Aorta (tissue), 5 donors: ENCODE data around the gene DYSF. TPM values are rescaled to one million over a fixed set of nuclear protein-coding genes. Genes with fewer than 3 reads are reported as not detected.

Experiments used
- ATAC-seq: fragments of 200-7000 bp; cut with Tn5 transposase; one replicate; pipeline ENCODE4 v1.9.1; 2022; ENCODE audit warnings: moderate library complexity; ENCODE audit not compliant: low FRiP score
- DNase-seq, 2 donors: peaks; one replicate each; pipeline ENCODE4 v3.0.0-alpha.2; 2020
- H3K27ac ChIP-seq, 2 donors: one replicate each; pipeline ENCODE4 v1.5.1; 2013; ENCODE audit warnings: low read length in 2 of 2, mild to moderate bottlenecking in 2 of 2, moderate library complexity in 2 of 2, control low read depth in 1 of 2, inconsistent platforms in 1 of 2, low read depth in 1 of 2
- H3K27me3 ChIP-seq, 2 donors: one replicate each; pipeline ENCODE4 v1.6.1; 2013; ENCODE audit warnings: control low read depth in 1 of 2, low read length in 1 of 2, mild to moderate bottlenecking in 1 of 2, moderate library complexity in 1 of 2; ENCODE audit not compliant: insufficient read depth in 2 of 2, control insufficient read depth in 1 of 2
- H3K36me3 ChIP-seq, 2 donors: one replicate each; pipeline ENCODE4 v1.6.1; 2013; ENCODE audit warnings: control low read depth in 1 of 2, low read length in 1 of 2, mild to moderate bottlenecking in 1 of 2; ENCODE audit not compliant: insufficient read depth in 2 of 2, control insufficient read depth in 1 of 2
- H3K4me1 ChIP-seq, 2 donors: one replicate each; pipeline ENCODE4 v1.6.1; 2013; ENCODE audit warnings: low read length in 2 of 2, control low read depth in 1 of 2, mild to moderate bottlenecking in 1 of 2, moderate library complexity in 1 of 2; ENCODE audit not compliant: insufficient read depth in 2 of 2, control insufficient read depth in 1 of 2
- H3K4me3 ChIP-seq, 2 donors: one replicate each; pipeline ENCODE4 v1.5.1; 2013; ENCODE audit warnings: low read length in 2 of 2, control low read depth in 1 of 2, mild to moderate bottlenecking in 1 of 2
- H3K9me3 ChIP-seq: one replicate; pipeline ENCODE4 v1.6.1; 2013; ENCODE audit warnings: mild to moderate bottlenecking, low read length; ENCODE audit not compliant: control insufficient read depth
- WGBS, 2 donors: extraction: QIAGEN DNeasy Blood & Tissue Kit; methylation state at CpG; one replicate each; pipeline ENCODE4 v1.1.7; 2013; 5-methylcytosine and 5-hydroxymethylcytosine counted together
- intact Hi-C, 2 donors: fragments of 100-400 bp; cut with DNase I; formaldehyde crosslinking; loops; one replicate each; pipeline versions ENCODE4 v1.14.2 to v1.15.0; 2022
- polyA plus RNA-seq, 2 donors: library from polyadenylated mRNA; stranded (reverse); fragments of 200-250 nt; gene quantifications; one replicate each; pipeline ENCODE4 v1.2.3, GENCODE V29; 2013
- total RNA-seq, 2 donors: library from RNA; stranded (reverse); fragmentation: NEBNext Ultra II Directional; extraction: Animal tissue kit (Norgen Biotek cat#: 25700); gene quantifications; one replicate each; pipeline ENCODE4 v1.2.1, GENCODE V29; 2021
- donor health status: healthy with polysubstance abuse.
- donor health status: Bipolar disorder and iron deficiency.
- donor health status: DM: no; HTN: no; CAD: no.
- donor health status: DM: no; HTN: no; CAD: no.
- donor health status: DM: yes; HTN: yes; CAD: no.

Gene DYSF
- total and polyA plus RNA-seq, 4 donors, result 3.1 to 28.8 (median 17.5) TPM

GRCh38 chr2:71606244-71606643, 152.9 kb downstream of the DYSF start:
- intact Hi-C loops, result no loop called here
- no peaks in the 10 kb centered on the region for H3K9me3 ChIP-seq
- no peaks in the 10 kb centered on the region for H3K4me1 ChIP-seq

GRCh38 chr2:71607151-71607889, 154.0 kb downstream of the DYSF start:
- DNase-seq (peak; percentile 17 to 44), ATAC-seq (no peak)
- Histone ChIP-seq H3K36me3 (no peaks in the 10 kb centered on the region), H3K4me3 (no peak overlapping the region), H3K27me3 (no peaks in the 10 kb centered on the region), H3K9me3 (no peaks in the 10 kb centered on the region), H3K27ac (no peak overlapping the region), H3K4me1 (no peaks in the 10 kb centered on the region)
- intact Hi-C loops, result no loop called here
- 90 to 92% methylated on average over 7 of the region's 7 CpGs for WGBS, 2 donors

More at GRCh38 chr2:71606244-71606643, 152.9 kb downstream of the DYSF start:
- 95 to 96% methylated on average over 3 of the region's 3 CpGs for WGBS, 2 donors
- Histone ChIP-seq H3K36me3 (no peaks in the 10 kb centered on the region), H3K4me3 (no peak overlapping the region), H3K27ac (no peak overlapping the region), H3K27me3 (no peaks in the 10 kb centered on the region)
- ATAC-seq, result no peak
- peak; percentile 3 to 24 for DNase-seq

GRCh38 chr2:71608034-71608433, 154.7 kb downstream of the DYSF start:
- Histone ChIP-seq H3K4me1 (no peaks in the 10 kb centered on the region), H3K27me3 (no peaks in the 10 kb centered on the region), H3K27ac (no peak overlapping the region), H3K4me3 (no peak overlapping the region), H3K9me3 (no peaks in the 10 kb centered on the region), H3K36me3 (no peaks in the 10 kb centered on the region)
- ATAC-seq (no peak), DNase-seq (peak in 1 of 2 donors; percentile 25)
- WGBS, 2 donors, result 76 to 96% methylated on average over 6 of the region's 6 CpGs
- intact Hi-C loops, result no loop called here

GRCh38 chr2:71608441-71608840, 155.1 kb downstream of the DYSF start:
- H3K27ac ChIP-seq, result no peak overlapping the region
- H3K4me1 ChIP-seq, result no peaks in the 10 kb centered on the region
- H3K9me3 ChIP-seq, result no peaks in the 10 kb centered on the region
- intact Hi-C loops, result no loop called here
- no peak for ATAC-seq
- WGBS, 2 donors, result 80 to 83% methylated on average over 12 of the region's 12 CpGs
- H3K36me3 ChIP-seq, result no peaks in the 10 kb centered on the region
- no peaks in the 10 kb centered on the region for H3K27me3 ChIP-seq
- peak in 1 of 2 donors; percentile 43 for DNase-seq
- H3K4me3 ChIP-seq, result no peak overlapping the region

- DNase-seq, result peak in 1 of 2 donors; percentile 50
Measured at GRCh38 chr2:71609029-71609428, 155.7 kb downstream of the DYSF start.

GRCh38 chr2:71609441-71609840, 156.1 kb downstream of the DYSF start:
- Histone ChIP-seq H3K9me3 (no peaks in the 10 kb centered on the region), H3K27ac (no peak overlapping the region), H3K27me3 (no peaks in the 10 kb centered on the region), H3K36me3 (no peaks in the 10 kb centered on the region), H3K4me3 (no peak overlapping the region), H3K4me1 (no peaks in the 10 kb centered on the region)
- 84 to 87% methylated on average over 5 of the region's 5 CpGs for WGBS, 2 donors
- intact Hi-C loops, result no loop called here
- DNase-seq, result peak in 1 of 2 donors; percentile 16
- ATAC-seq, result no peak

More at GRCh38 chr2:71609029-71609428, 155.7 kb downstream of the DYSF start:
- Histone ChIP-seq H3K36me3 (no peaks in the 10 kb centered on the region), H3K27me3 (no peaks in the 10 kb centered on the region), H3K9me3 (no peaks in the 10 kb centered on the region), H3K27ac (no peak overlapping the region), H3K4me3 (no peak overlapping the region), H3K4me1 (no peaks in the 10 kb centered on the region)
- intact Hi-C loops, result no loop called here
- 67 to 79% methylated on average over 1 of the region's 1 CpG for WGBS, 2 donors
- no peak for ATAC-seq

- 78 to 79% methylated on average over 1 of the region's 1 CpG for WGBS, 2 donors
- Histone ChIP-seq H3K27me3 (no peaks in the 10 kb centered on the region), H3K27ac (no peak overlapping the region), H3K9me3 (no peaks in the 10 kb centered on the region), H3K4me3 (no peak overlapping the region), H3K4me1 (no peaks in the 10 kb centered on the region), H3K36me3 (no peaks in the 10 kb centered on the region)
- no peak for DNase-seq
- ATAC-seq, result no peak
- intact Hi-C loops, result loop anchor here (1.0 to 10.0 kb wide), 5 partner anchors 187 to 537 kb away; partner anchors contain the start of gene CYP26B1 (in 2 of the 2)
Measured at GRCh38 chr2:71609958-71610357, 156.6 kb downstream of the DYSF start.

- Histone ChIP-seq H3K9me3 (no peaks in the 10 kb centered on the region), H3K27me3 (no peaks in the 10 kb centered on the region), H3K4me3 (no peak overlapping the region), H3K36me3 (no peaks in the 10 kb centered on the region), H3K27ac (no peak overlapping the region), H3K4me1 (no peaks in the 10 kb centered on the region)
- DNase-seq (peak in 1 of 2 donors; percentile 47), ATAC-seq (no peak)
- WGBS, 2 donors, result 92% methylated on average over 7 of the region's 7 CpGs
- intact Hi-C loops, result loop anchor here (1.0 to 10.0 kb wide), 5 partner anchors 187 to 537 kb away; partner anchors contain the start of gene CYP26B1 (in 2 of the 2)
Measured at GRCh38 chr2:71610671-71611070, 157.3 kb downstream of the DYSF start.

GRCh38 chr2:71611247-71611646, 157.9 kb downstream of the DYSF start:
- Histone ChIP-seq H3K9me3 (no peaks in the 10 kb centered on the region), H3K4me1 (no peaks in the 10 kb centered on the region), H3K27ac (no peak overlapping the region), H3K36me3 (no peaks in the 10 kb centered on the region), H3K27me3 (no peaks in the 10 kb centered on the region), H3K4me3 (no peak overlapping the region)
- WGBS, 2 donors, result 96% methylated on average over 12 of the region's 12 CpGs
- DNase-seq (peak in 1 of 2 donors; percentile 65), ATAC-seq (no peak)
- intact Hi-C loops, result loop anchor here (5.0 to 10.0 kb wide), 4 partner anchors 186 to 536 kb away; partner anchors contain the start of gene CYP26B1 (in 2 of the 2)
